Gastroesophageal sphincter (tissue), 4 donors: ENCODE data around the gene NBPF1. TPM values are rescaled to one million over a fixed set of nuclear protein-coding genes. Genes with fewer than 3 reads are reported as not detected.
"Not testable (repeated sequence)": the region's sequence is repeated elsewhere in the genome, so short reads cannot be mapped to it uniquely, and the experiment has no call there.

Source experiments
- ATAC-seq: fragments of 150-250 bp; one replicate; pipeline ENCODE4 v1.9.1; 2016; ENCODE audit warnings: mild to moderate bottlenecking, moderate library complexity
- H3K27ac ChIP-seq, 4 donors: fragments of 200-600 bp; sonication (generic) in 3 of 4; 1 replicate in 3 of 4; 2 replicates in 1 of 4; pipeline ENCODE4 v1.5.1; 2016 to 2019
- H3K27me3 ChIP-seq: fragments of 200-600 bp; sonication (generic); one replicate; pipeline ENCODE4 v1.5.1; 2019
- H3K36me3 ChIP-seq, 2 donors: fragments of 200-600 bp; sonication (generic); one replicate each; pipeline ENCODE4 v1.5.1; 2019; ENCODE audit warnings: control low read depth in 1 of 2
- H3K4me1 ChIP-seq, 3 donors: fragments of 200-600 bp; sonication (generic); 1 replicate in 2 of 3; 2 replicates in 1 of 3; pipeline ENCODE4 v1.5.1; 2016 to 2019; ENCODE audit warnings: control low read depth in 2 of 3
- H3K4me3 ChIP-seq, 2 donors: fragments of 200-600 bp; sonication (generic); one replicate each; pipeline ENCODE4 v1.5.1; 2019; ENCODE audit warnings: mild to moderate bottlenecking in 1 of 2, moderate library complexity in 1 of 2
- H3K9me3 ChIP-seq, 3 donors: fragments of 200-600 bp; sonication (generic); one replicate each; pipeline ENCODE4 v1.5.1; 2017 to 2019; ENCODE audit warnings: control low read depth in 2 of 3
- CTCF ChIP-seq, 4 experiments: fragments of 200-600 bp in 2 of 4; fragments of 450-650 bp in 2 of 4; sonication (generic) in 1 of 4; IDR thresholded peaks; one replicate each; pipeline ENCODE4 v1.5.1; 2017 to 2019; ENCODE audit warnings: antibody characterized with exemption in 4 of 4, mild to moderate bottlenecking in 2 of 4, moderate library complexity in 2 of 4
- WGBS, 2 donors: methylation state at CpG; one replicate each; pipeline ENCODE4 v1.1.5; 2018; ENCODE audit warnings: low coverage in 1 of 2; 5-methylcytosine and 5-hydroxymethylcytosine counted together
- total RNA-seq, 4 donors: library from RNA; depleted of rRNA; stranded (reverse); fragments of >200 nt; gene quantifications; one replicate each; pipeline ENCODE4 v1.1.0, GENCODE V29; 2016

Gene NBPF1
- total RNA-seq, 4 donors from 2014 or later, result 21.8 to 46.6 (median 30.7) TPM

GRCh38 chr1:16591845-16592244, 21.5 kb downstream of the NBPF1 start:
- not testable (repeated sequence) for H3K27me3 ChIP-seq, H3K4me3 ChIP-seq, H3K27ac ChIP-seq, ATAC-seq, H3K9me3 ChIP-seq, H3K4me1 ChIP-seq
- WGBS, 2 donors, result 0% methylated on average over 1 of the region's 8 CpGs; no CpG with 5 or more reads in 1 of the 2 donors
- peak in 1 of 4 experiments; percentile 13 for TF ChIP-seq CTCF (IDR thresholded peaks at IDR 0.05)
- H3K36me3 ChIP-seq, result peaks cover 0 to 13% of the 10 kb centered on the region in 2 donors

GRCh38 chr1:16588081-16588480, 25.3 kb downstream of the NBPF1 start:
- peaks cover 0 to 44% of the 10 kb centered on the region in 2 donors for H3K36me3 ChIP-seq
- not testable (repeated sequence) for ATAC-seq, H3K27me3 ChIP-seq, H3K9me3 ChIP-seq, H3K27ac ChIP-seq, H3K4me3 ChIP-seq, H3K4me1 ChIP-seq
- WGBS, 2 donors, result 72 to 84% methylated on average over 3 to 5 of the region's 5 CpGs

GRCh38 chr1:16587639-16588038, 25.7 kb downstream of the NBPF1 start:
- H3K36me3 ChIP-seq, result peaks cover 0 to 44% of the 10 kb centered on the region in 2 donors
- not testable (repeated sequence) for H3K9me3 ChIP-seq, H3K27me3 ChIP-seq, H3K4me3 ChIP-seq, H3K4me1 ChIP-seq, ATAC-seq, H3K27ac ChIP-seq
- WGBS, 2 donors, result 87 to 89% methylated on average over 4 of the region's 4 CpGs

GRCh38 chr1:16565324-16565723, 48.0 kb downstream of the NBPF1 start:
- H3K36me3 ChIP-seq, H3K27ac ChIP-seq, H3K4me1 ChIP-seq, ATAC-seq, H3K9me3 ChIP-seq, H3K27me3 ChIP-seq, H3K4me3 ChIP-seq: not testable (repeated sequence)
- no CpG with 5 or more reads among the region's 1 CpG for WGBS, 2 donors

GRCh38 chr1:16561035-16561434, 52.3 kb downstream of the NBPF1 start:
- H3K27me3 ChIP-seq, H3K4me1 ChIP-seq, H3K4me3 ChIP-seq, H3K27ac ChIP-seq, ATAC-seq, H3K9me3 ChIP-seq, H3K36me3 ChIP-seq: not testable (repeated sequence)
- WGBS, 2 donors, result 40 to 87% methylated on average over 1 to 3 of the region's 4 CpGs

- not testable (repeated sequence) for H3K36me3 ChIP-seq, H3K27ac ChIP-seq, H3K4me3 ChIP-seq, H3K27me3 ChIP-seq, ATAC-seq, H3K4me1 ChIP-seq, H3K9me3 ChIP-seq
- WGBS, 2 donors, result 52 to 75% methylated on average over 4 to 5 of the region's 6 CpGs
These were observed 52.9 kb downstream of the NBPF1 start for GRCh38 chr1:16560498-16560897.

GRCh38 chr1:16559688-16560087, 53.7 kb downstream of the NBPF1 start:
- H3K27ac ChIP-seq, H3K4me1 ChIP-seq, H3K4me3 ChIP-seq, ATAC-seq, H3K36me3 ChIP-seq, H3K27me3 ChIP-seq, H3K9me3 ChIP-seq: not testable (repeated sequence)
- WGBS, 2 donors, result no CpG with 5 or more reads among the region's 5 CpGs

- not testable (repeated sequence) for H3K27me3 ChIP-seq, H3K27ac ChIP-seq, H3K4me1 ChIP-seq, H3K36me3 ChIP-seq, H3K9me3 ChIP-seq, ATAC-seq, H3K4me3 ChIP-seq
- 97% methylated on average over 3 of the region's 3 CpGs; no CpG with 5 or more reads in 1 of the 2 donors for WGBS, 2 donors
These were observed 56.3 kb downstream of the NBPF1 start for GRCh38 chr1:16557034-16557433.

GRCh38 chr1:16553244-16553643, 60.1 kb downstream of the NBPF1 start:
- not testable (repeated sequence) for H3K27me3 ChIP-seq, H3K27ac ChIP-seq, H3K9me3 ChIP-seq, H3K36me3 ChIP-seq, H3K4me1 ChIP-seq, ATAC-seq, H3K4me3 ChIP-seq
- 93% methylated on average over 9 of the region's 11 CpGs; no CpG with 5 or more reads in 1 of the 2 donors for WGBS, 2 donors

GRCh38 chr1:16550212-16550918, 63.0 kb downstream of the NBPF1 start:
- not testable (repeated sequence) for H3K4me1 ChIP-seq, H3K36me3 ChIP-seq, H3K4me3 ChIP-seq, H3K27me3 ChIP-seq, H3K27ac ChIP-seq, H3K9me3 ChIP-seq, ATAC-seq
- no CpG with 5 or more reads among the region's 1 CpG for WGBS, 2 donors

- not testable (repeated sequence) for H3K9me3 ChIP-seq, H3K4me1 ChIP-seq, H3K27ac ChIP-seq, H3K4me3 ChIP-seq, H3K36me3 ChIP-seq, ATAC-seq, H3K27me3 ChIP-seq
- WGBS, 2 donors, result 50% methylated on average over 1 of the region's 1 CpG; no CpG with 5 or more reads in 1 of the 2 donors
These were observed 63.8 kb downstream of the NBPF1 start for GRCh38 chr1:16549545-16549944.

- not testable (repeated sequence) for H3K9me3 ChIP-seq, H3K4me3 ChIP-seq, H3K27ac ChIP-seq, ATAC-seq, H3K27me3 ChIP-seq, H3K36me3 ChIP-seq, H3K4me1 ChIP-seq
- whole genome bisulfite sequencing, 2 donors, result 70% methylated on average over 2 of the region's 41 CpGs; no CpG with 5 or more reads in 1 of the 2 donors
These were observed 65.7 kb downstream of the NBPF1 start for GRCh38 chr1:16547502-16548241.
